Ovary (tissue), 9 donors: ENCODE measurements around the gene MLF2. TPM values are rescaled to one million over a fixed set of nuclear protein-coding genes. Genes with fewer than 3 reads are reported as not detected.

Experiments
- DNase-seq, 5 donors: peaks; one replicate each; pipeline ENCODE4 v3.0.0-alpha.2; 2019 to 2020
- H3K27ac ChIP-seq, 2 donors: fragments of 200-600 bp; one replicate each; pipeline versions ENCODE4 v1.5.1 to v1.8.0; 2019 to 2022
- H3K27me3 ChIP-seq: fragments of 200-600 bp; one replicate; pipeline ENCODE4 v1.8.0; 2022
- H3K36me3 ChIP-seq: fragments of 200-600 bp; sonication (generic); one replicate; pipeline ENCODE4 v1.5.1; 2019
- H3K4me1 ChIP-seq: one replicate; pipeline ENCODE4 v1.8.1; 2013; ENCODE audit warnings: mild to moderate bottlenecking, moderate library complexity; ENCODE audit not compliant: insufficient read depth
- H3K4me3 ChIP-seq: fragments of 200-600 bp; sonication (generic); one replicate; pipeline ENCODE4 v1.5.1; 2017
- H3K9me3 ChIP-seq, 2 donors: fragments of 200-600 bp in 1 of 2; sonication (generic) in 1 of 2; one replicate each; pipeline versions ENCODE4 v1.5.1 to v1.8.1; 2013 to 2019; ENCODE audit warnings: mild to moderate bottlenecking in 1 of 2, moderate library complexity in 1 of 2
- CTCF ChIP-seq, 3 donors: fragments of 450-650 bp in 2 of 3; fragments of 200-600 bp in 1 of 3; IDR thresholded peaks; one replicate each; pipeline versions ENCODE4 v1.5.1 to v1.8.0; 2016 to 2022; ENCODE audit warnings: antibody characterized with exemption in 3 of 3, mild to moderate bottlenecking in 1 of 3
- EP300 ChIP-seq: sonication (generic); formaldehyde crosslinking; IDR thresholded peaks from one replicate; pipeline ENCODE4 v1.6.1; 2017; ENCODE audit warnings: antibody characterized with exemption
- POLR2A ChIP-seq: fragments of 450-650 bp; IDR thresholded peaks from one replicate; pipeline ENCODE4 v1.6.1; 2017; ENCODE audit warnings: antibody characterized with exemption, mild to moderate bottlenecking, moderate library complexity
- WGBS, 3 donors: extraction: QIAGEN DNeasy Blood & Tissue Kit in 1 of 3; methylation state at CpG; one replicate each; pipeline versions ENCODE4 v1.1.5 to v1.1.7; 2013 to 2017; 5-methylcytosine and 5-hydroxymethylcytosine counted together
- intact Hi-C, 4 donors: fragments of 100-400 bp; cut with DNase I; formaldehyde crosslinking; loops; one replicate each; pipeline versions ENCODE4 v1.11.0 to v1.15.1; 2022 to 2023
- polyA plus RNA-seq, 2 donors: library from polyadenylated mRNA; stranded (reverse); fragments of 200-250 nt in 1 of 2; fragments of 350-450 nt in 1 of 2; fragmentation: Illumina TruSeq in 1 of 2; extraction: RNeasy Lipid Tissue Mini Kit (QIAGEN cat#74804) in 1 of 2; gene quantifications; one replicate each; pipeline ENCODE4 v1.2.3, GENCODE V29; 2013 to 2014
- total RNA-seq, 7 donors: library from RNA; depleted of rRNA in 2 of 7; stranded (reverse); fragments of >200 nt in 2 of 7; fragmentation: NEBNext Ultra II Directional in 3 of 7; extraction: Animal tissue kit (Norgen Biotek cat#: 25700) in 3 of 7; gene quantifications; one replicate each; pipeline versions ENCODE4 v1.1.0 to v1.2.4, GENCODE V29; 2016 to 2023
- donor health status: DM: no; HTN: no; CAD: no; lungs with moderate emphysema.
- donor health status: DM: no; HTN: no; CAD: no.
- donor health status: Bipolar disorder and iron deficiency.
- donor health status: DM: yes; HTN: yes; CAD: no.
- donor health status: DM: no; HTN: no; CAD: no.
- donor health status: DM: yes; HTN: yes; CAD: no.

The MLF2 gene
- total and polyA plus RNA-seq, 9 donors: 64.1 to 162 (median 140) TPM

- Histone ChIP-seq H3K27me3 (no peaks in the 10 kb centered on the region), H3K4me1 (peaks cover 26% of the 10 kb centered on the region), H3K4me3 (peak overlapping the region; percentile 68), H3K27ac (peak overlapping the region; percentile 91 to 100), H3K9me3 (no peaks in the 10 kb centered on the region), H3K36me3 (no peaks in the 10 kb centered on the region)
- peak in 2 of 5 donors; percentile 46 to 53 for DNase-seq
- TF ChIP-seq CTCF (IDR thresholded peaks at IDR 0.05) (no peak), EP300 (no peak), POLR2A (no peak)
- intact Hi-C loops: loop anchor here in 2 of 4 donors (2.0 kb wide), 1 partner anchor 15 kb away; the partner anchor contains the start of gene MLF2 (in 2 of the 2)
- WGBS, 3 donors: 1 to 2% (median 1%) methylated on average over 42 to 44 of the region's 44 CpGs
Measured at GRCh38 chr12:6767353-6768319, 14.7 kb upstream of the MLF2 start.

- H3K27me3 ChIP-seq: no peaks in the 10 kb centered on the region
- H3K27ac ChIP-seq: peak overlapping the region; percentile 91 to 100
- H3K9me3 ChIP-seq: no peaks in the 10 kb centered on the region
- intact Hi-C loops: loop anchor here in 2 of 4 donors (2.0 kb wide), 1 partner anchor 14 kb away; the partner anchor contains the start of gene MLF2 (in 2 of the 2)
- peaks cover 24% of the 10 kb centered on the region for H3K4me1 ChIP-seq
- TF ChIP-seq EP300: no peak
- TF ChIP-seq CTCF (IDR thresholded peaks at IDR 0.05): peak; percentile 54 to 89 (median 81)
- TF ChIP-seq POLR2A: peak; percentile 49
- peak; percentile 78 to 88 (median 85) for DNase-seq
- peak overlapping the region; percentile 68 for H3K4me3 ChIP-seq
- no peaks in the 10 kb centered on the region for H3K36me3 ChIP-seq
- WGBS, 3 donors: 1 to 2% (median 1%) methylated on average over 39 to 87 of the region's 88 CpGs
Measured at GRCh38 chr12:6766651-6767349, 13.9 kb upstream of the MLF2 start.

- H3K27ac ChIP-seq: peak within 1 kb of the TSS; percentile 91 to 100
- TF ChIP-seq POLR2A (peak; percentile 88), CTCF (IDR thresholded peaks at IDR 0.05) (no peak), EP300 (no peak)
- H3K9me3 ChIP-seq: no peaks in the 10 kb centered on the region
- no peaks in the 10 kb centered on the region for H3K27me3 ChIP-seq
- intact Hi-C loops: loop anchor here in 2 of 4 donors (2.0 kb wide), 1 partner anchor 13 kb away; the partner anchor contains the start of gene MLF2 (in 2 of the 2)
- no peaks in the 10 kb centered on the region for H3K36me3 ChIP-seq
- WGBS, 3 donors: 0 to 2% (median 1%) methylated on average over 39 to 63 of the region's 63 CpGs
- peak; percentile 91 to 93 (median 91) for DNase-seq
- H3K4me3 ChIP-seq: peak within 1 kb of the TSS; percentile 68
- peaks cover 23% of the 10 kb centered on the region for H3K4me1 ChIP-seq
Measured at GRCh38 chr12:6765634-6766581, 13.0 kb upstream of the MLF2 start, which contains the start of gene PTMS. Gene PTMS, plus strand, starts transcription at chr12:6766363. Its CDS starts 343 bp downstream, at chr12:6766706.
